Body of pancreas (tissue), 4 donors: Measurements from ENCODE around the gene NDC1.

ENCODE experiments used
- CTCF ChIP-seq, 7 experiments: fragments of 450-650 bp in 4 of 7; fragments of 200-600 bp in 3 of 7; sonication (generic) in 3 of 7; IDR thresholded peaks; one replicate each; pipeline ENCODE4 v1.5.1; 2016 to 2019; ENCODE audit warnings: antibody characterized with exemption in 7 of 7
- POLR2A ChIP-seq, 3 donors: fragments of 450-650 bp; IDR thresholded peaks; one replicate each; pipeline ENCODE4 v1.6.1; 2016; ENCODE audit warnings: antibody characterized with exemption in 3 of 3, mild to moderate bottlenecking in 2 of 3

- TF ChIP-seq POLR2A (IDR thresholded peaks at IDR 0.05), result no peak
- no peak for TF ChIP-seq CTCF (IDR thresholded peaks at IDR 0.05)
Observed at GRCh38 chr1:53787655-53788054, 50.4 kb downstream of the NDC1 start.
